Loucy (cell line): ENCODE results near the gene GHITM.
A peak's percentile ranks its signal among the peaks of the same experiment; 100 is the strongest.
"Not testable (repeated sequence)": the region's sequence is repeated elsewhere in the genome, so short reads cannot be mapped to it uniquely, and the experiment has no call there.

Source experiments
- H2AFZ ChIP-seq: fragments of 200-600 bp; sonication (generic); 2 replicates; pipeline ENCODE4 v1.6.0; 2016; ENCODE audit warnings: antibody characterized with exemption, mild to moderate bottlenecking, low read length, moderate library complexity
- H3F3A ChIP-seq: fragments of 200-600 bp; 2 replicates; pipeline ENCODE4 v1.6.0; 2016; ENCODE audit warnings: antibody characterized with exemption, low read depth, mild to moderate bottlenecking
- H3K27me3 ChIP-seq: fragments of 200-600 bp; sonication (generic); 2 replicates; pipeline ENCODE4 v1.6.1; 2014; ENCODE audit warnings: low read length, mild to moderate bottlenecking; ENCODE audit not compliant: insufficient read depth, poor library complexity, severe bottlenecking
- H3K36me3 ChIP-seq: fragments of 200-600 bp; sonication (generic); 2 replicates; pipeline ENCODE4 v1.6.1; 2016; ENCODE audit warnings: low read length; ENCODE audit not compliant: insufficient read depth
- H3K4me1 ChIP-seq: fragments of 200-600 bp; sonication (generic); 2 replicates; pipeline ENCODE4 v1.5.1; 2014; ENCODE audit warnings: low read length, mild to moderate bottlenecking; ENCODE audit not compliant: insufficient read depth, poor library complexity, severe bottlenecking
- H3K4me2 ChIP-seq: fragments of 200-600 bp; sonication (generic); 2 replicates; pipeline ENCODE4 v1.6.0; 2014; ENCODE audit warnings: antibody characterized with exemption, low read length, low read depth, mild to moderate bottlenecking; ENCODE audit not compliant: poor library complexity, severe bottlenecking
- H3K4me3 ChIP-seq: fragments of 200-600 bp; sonication (generic); 2 replicates; pipeline ENCODE4 v1.5.1; 2014; ENCODE audit warnings: low read length, mild to moderate bottlenecking, mixed read lengths; ENCODE audit not compliant: poor library complexity, severe bottlenecking
- H3K79me2 ChIP-seq: fragments of 200-600 bp; sonication (generic); 2 replicates; pipeline ENCODE4 v1.6.1; 2014; ENCODE audit warnings: low read length; ENCODE audit not compliant: insufficient read depth
- H3K9ac ChIP-seq: fragments of 200-600 bp; sonication (generic); 2 replicates; pipeline ENCODE4 v1.6.0; 2014; ENCODE audit warnings: mild to moderate bottlenecking, low read depth, low read length, moderate library complexity; ENCODE audit not compliant: poor library complexity, severe bottlenecking
- H3K9me2 ChIP-seq: fragments of 200-600 bp; sonication (generic); replicated peaks from 2 replicates; pipeline ENCODE4 v1.6.1; 2016; ENCODE audit warnings: low read depth, low read length, mixed read lengths
- H3K9me3 ChIP-seq: fragments of 200-600 bp; sonication (generic); 2 replicates; pipeline ENCODE4 v1.6.1; 2014; ENCODE audit warnings: mild to moderate bottlenecking, antibody characterized with exemption, low read length, low read depth; ENCODE audit not compliant: insufficient read depth
- H4K20me1 ChIP-seq: fragments of 200-600 bp; sonication (generic); 2 replicates; pipeline ENCODE4 v1.6.0; 2014; ENCODE audit warnings: antibody characterized with exemption, low read length, mild to moderate bottlenecking; ENCODE audit not compliant: insufficient read depth, poor library complexity, severe bottlenecking
- EZH2phosphoT487 ChIP-seq: fragments of 200-600 bp; IDR thresholded peaks from 2 replicates; pipeline ENCODE4 v1.6.1; 2018; ENCODE audit warnings: antibody characterized with exemption, mild to moderate bottlenecking, moderate library complexity, borderline replicate concordance
- TF ChIP-seq, protein P1 (sequence below): fragments of 200-600 bp; sonication (generic); conservative IDR thresholded peaks from 2 replicates; pipeline ENCODE4 v1.5.1; 2014; ENCODE audit warnings: mild to moderate bottlenecking, antibody characterized with exemption, low read length

GHITM gene

DNA sequence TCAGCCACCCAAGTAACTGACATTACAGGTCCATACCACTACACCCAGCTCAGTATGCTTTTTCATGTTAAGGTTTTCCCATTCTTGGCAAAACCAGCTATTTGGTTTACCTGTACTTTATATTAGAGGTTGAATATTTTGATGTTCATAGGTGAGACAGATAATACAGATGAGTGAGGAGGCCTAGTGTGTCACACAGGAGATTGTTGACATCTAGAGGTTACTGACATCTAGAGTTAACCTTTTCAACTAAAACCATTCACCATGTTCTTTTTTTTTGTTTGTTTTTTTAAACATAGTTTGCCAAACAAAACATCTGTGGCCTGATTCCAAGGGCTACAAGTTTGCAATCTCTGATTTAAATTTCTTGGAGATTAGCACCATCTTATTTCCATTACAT, 8.0 kb downstream of the GHITM start:
- Histone ChIP-seq H3K4me3 (no peak overlapping the region), H4K20me1 (peaks cover 7% of the 10 kb centered on the region), H3K79me2 (no peaks in the 10 kb centered on the region; the same call in none of the 2 replicates), H3K36me3 (peaks cover 79% of the 10 kb centered on the region), H3K27me3 (no peaks in the 10 kb centered on the region), H3K9me2 (no peaks in the 10 kb centered on the region), H3K9ac (no peak overlapping the region), H3F3A (no peaks in the 10 kb centered on the region), H2AFZ (no peak overlapping the region), H3K9me3 (no peaks in the 10 kb centered on the region), H3K4me1 (peaks cover 3% of the 10 kb centered on the region), H3K4me2 (no peak overlapping the region)
- TF ChIP-seq, protein P1, sequence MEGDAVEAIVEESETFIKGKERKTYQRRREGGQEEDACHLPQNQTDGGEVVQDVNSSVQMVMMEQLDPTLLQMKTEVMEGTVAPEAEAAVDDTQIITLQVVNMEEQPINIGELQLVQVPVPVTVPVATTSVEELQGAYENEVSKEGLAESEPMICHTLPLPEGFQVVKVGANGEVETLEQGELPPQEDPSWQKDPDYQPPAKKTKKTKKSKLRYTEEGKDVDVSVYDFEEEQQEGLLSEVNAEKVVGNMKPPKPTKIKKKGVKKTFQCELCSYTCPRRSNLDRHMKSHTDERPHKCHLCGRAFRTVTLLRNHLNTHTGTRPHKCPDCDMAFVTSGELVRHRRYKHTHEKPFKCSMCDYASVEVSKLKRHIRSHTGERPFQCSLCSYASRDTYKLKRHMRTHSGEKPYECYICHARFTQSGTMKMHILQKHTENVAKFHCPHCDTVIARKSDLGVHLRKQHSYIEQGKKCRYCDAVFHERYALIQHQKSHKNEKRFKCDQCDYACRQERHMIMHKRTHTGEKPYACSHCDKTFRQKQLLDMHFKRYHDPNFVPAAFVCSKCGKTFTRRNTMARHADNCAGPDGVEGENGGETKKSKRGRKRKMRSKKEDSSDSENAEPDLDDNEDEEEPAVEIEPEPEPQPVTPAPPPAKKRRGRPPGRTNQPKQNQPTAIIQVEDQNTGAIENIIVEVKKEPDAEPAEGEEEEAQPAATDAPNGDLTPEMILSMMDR: no peak
- no peak for TF ChIP-seq EZH2phosphoT487

DNA sequence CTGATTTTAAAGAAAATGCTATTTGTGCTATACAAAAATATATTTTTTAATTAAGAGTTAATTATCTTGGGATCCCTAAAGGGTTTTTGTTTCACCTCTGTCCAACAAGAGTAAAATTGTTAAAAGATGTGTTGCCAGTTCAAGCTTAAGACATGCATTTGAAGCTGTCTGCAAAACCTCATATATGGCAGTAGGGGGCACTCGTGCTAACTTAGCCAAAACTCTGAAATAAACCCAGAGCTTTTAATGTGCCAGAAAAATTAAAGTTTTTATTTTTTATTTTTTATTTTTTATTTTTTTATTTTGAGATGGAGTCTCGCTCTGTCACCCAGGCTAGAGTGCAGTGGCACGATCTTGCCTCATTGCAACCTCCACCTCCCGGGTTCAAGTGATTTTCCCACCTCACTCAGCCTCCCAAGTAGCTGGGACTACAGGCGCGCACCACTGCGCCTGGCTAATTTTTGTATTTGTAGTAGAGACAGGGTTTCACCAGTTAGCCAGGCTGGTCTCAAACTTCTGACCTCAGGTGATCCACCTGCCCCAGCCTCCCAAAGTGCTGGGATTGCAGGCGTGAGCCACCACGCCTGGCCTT, 8.8 kb downstream of the GHITM start:
- peaks cover 82% of the 10 kb centered on the region for H3K36me3 ChIP-seq
- not testable (repeated sequence) for H3K79me2 ChIP-seq

DNA sequence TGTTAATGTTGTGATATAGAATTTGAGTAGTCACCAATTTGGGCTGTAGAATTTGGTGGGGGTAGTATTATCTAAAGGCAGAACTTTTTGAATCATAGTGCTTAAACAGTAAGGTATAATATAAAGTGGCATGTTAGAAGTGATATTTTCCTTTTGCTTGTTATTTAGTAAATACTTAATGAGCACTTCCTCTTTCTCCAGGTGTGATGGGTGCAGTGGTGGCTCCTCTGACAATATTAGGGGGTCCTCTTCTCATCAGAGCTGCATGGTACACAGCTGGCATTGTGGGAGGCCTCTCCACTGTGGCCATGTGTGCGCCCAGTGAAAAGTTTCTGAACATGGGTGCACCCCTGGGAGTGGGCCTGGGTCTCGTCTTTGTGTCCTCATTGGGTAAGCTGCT, 10.5 kb downstream of the GHITM start:
- no peaks in the 10 kb centered on the region for H3F3A ChIP-seq
- no peaks in the 10 kb centered on the region for H3K9me2 ChIP-seq
- H3K79me2 ChIP-seq: no peaks in the 10 kb centered on the region; the same call in 1 of the 2 replicates
- TF ChIP-seq, protein P1: no peak
- TF ChIP-seq EZH2phosphoT487: no peak
- H3K9me3 ChIP-seq: no peaks in the 10 kb centered on the region
- no peak overlapping the region for H3K4me3 ChIP-seq
- H4K20me1 ChIP-seq: no peaks in the 10 kb centered on the region
- no peak overlapping the region for H2AFZ ChIP-seq
- H3K9ac ChIP-seq: no peak overlapping the region
- no peaks in the 10 kb centered on the region for H3K27me3 ChIP-seq
- no peak overlapping the region for H3K4me2 ChIP-seq
- peaks cover 73% of the 10 kb centered on the region for H3K36me3 ChIP-seq
- H3K4me1 ChIP-seq: no peaks in the 10 kb centered on the region

More for the DNA sequence above, 8.8 kb downstream of the GHITM start:
- not testable (repeated sequence) for H2AFZ ChIP-seq, H3K4me1 ChIP-seq, H3K9me3 ChIP-seq, H3K9ac ChIP-seq, H4K20me1 ChIP-seq, H3F3A ChIP-seq, H3K4me2 ChIP-seq, H3K9me2 ChIP-seq, H3K4me3 ChIP-seq, H3K27me3 ChIP-seq
- TF ChIP-seq, protein P1: peak; percentile 54
